Keratinocyte (primary cell): Measurements from ENCODE around the gene FTO. TPM values are rescaled to one million over a fixed set of nuclear protein-coding genes. Genes with fewer than 3 reads are reported as not detected.

Experiments
- DNase-seq: peaks from one replicate; pipeline ENCODE4 v3.0.0-alpha.2; 2011; ENCODE audit warnings: low read depth, missing footprints, low spot score
- FAIRE-seq: peaks from 2 replicates; lab custom pipeline; 2011; peaks lifted over from hg19 to GRCh38; lab: Jason Lieb, UNC
- H2AFZ ChIP-seq: 2 replicates; pipeline ENCODE4 v1.6.0; 2012; ENCODE audit warnings: low read length, control low read depth, inconsistent platforms; ENCODE audit not compliant: control insufficient read depth
- H3K27ac ChIP-seq: 2 replicates; pipeline ENCODE4 v1.5.1; 2011; ENCODE audit warnings: low read length; ENCODE audit not compliant: control insufficient read depth, insufficient read depth
- H3K27me3 ChIP-seq: 3 replicates; pipeline ENCODE4 v1.6.0; 2011; ENCODE audit warnings: low read length; ENCODE audit not compliant: control insufficient read depth, insufficient read depth; ENCODE audit errors: extremely low read depth
- H3K36me3 ChIP-seq, 2 experiments: 2 replicates in 1 of 2; 3 replicates in 1 of 2; pipeline ENCODE4 v1.5.1; 2011; ENCODE audit warnings: low read length in 2 of 2, mild to moderate bottlenecking in 1 of 2; ENCODE audit not compliant: control insufficient read depth in 2 of 2, insufficient read depth in 2 of 2; ENCODE audit errors: extremely low read depth in 1 of 2
- H3K4me1 ChIP-seq: 3 replicates; pipeline ENCODE4 v1.5.1; 2011; ENCODE audit warnings: low read length; ENCODE audit not compliant: control insufficient read depth, insufficient read depth; ENCODE audit errors: extremely low read depth
- H3K4me2 ChIP-seq: 3 replicates; pipeline ENCODE4 v1.6.0; 2011; ENCODE audit warnings: low read depth, low read length; ENCODE audit not compliant: control insufficient read depth, insufficient read depth; ENCODE audit errors: extremely low read depth
- H3K4me3 ChIP-seq, 3 experiments: fragments of 200-600 bp in 1 of 3; sonication (generic) in 1 of 3; 2 replicates in 2 of 3; 3 replicates in 1 of 3; pipeline ENCODE4 v1.5.1; 2011 to 2016; ENCODE audit warnings: low read length in 3 of 3, mild to moderate bottlenecking in 3 of 3, control low read depth in 2 of 3, inconsistent platforms in 1 of 3, low read depth in 1 of 3, mixed read lengths in 1 of 3, mixed run types in 1 of 3, moderate library complexity in 1 of 3; ENCODE audit not compliant: control insufficient read depth in 2 of 3, insufficient read depth in 2 of 3; ENCODE audit errors: extremely low read depth in 1 of 3
- H3K79me2 ChIP-seq: 2 replicates; pipeline ENCODE4 v1.6.0; 2012; ENCODE audit warnings: low read length; ENCODE audit not compliant: control insufficient read depth, insufficient read depth
- H3K9ac ChIP-seq: 3 replicates; pipeline ENCODE4 v1.6.0; 2011; ENCODE audit warnings: low read length; ENCODE audit not compliant: control insufficient read depth, insufficient read depth; ENCODE audit errors: extremely low read depth
- H3K9me1 ChIP-seq: 3 replicates; pipeline ENCODE4 v1.6.0; 2011; ENCODE audit warnings: low read length; ENCODE audit not compliant: control insufficient read depth, insufficient read depth; ENCODE audit errors: extremely low read depth
- H3K9me3 ChIP-seq: 2 replicates; pipeline ENCODE4 v1.5.1; 2012; ENCODE audit warnings: low read depth, low read length; ENCODE audit not compliant: control insufficient read depth
- H4K20me1 ChIP-seq: 3 replicates; pipeline ENCODE4 v1.6.0; 2011; ENCODE audit warnings: low read length; ENCODE audit not compliant: control insufficient read depth, insufficient read depth; ENCODE audit errors: extremely low read depth
- CTCF ChIP-seq, 3 experiments: IDR thresholded peaks in 1 of 3; conservative IDR thresholded peaks in 1 of 3; optimal IDR thresholded peaks in 1 of 3; 2 replicates in 2 of 3; 3 replicates in 1 of 3; pipeline versions ENCODE3 to v1.5.1; 2011; ENCODE audit warnings: low read length in 3 of 3, mild to moderate bottlenecking in 3 of 3, moderate library complexity in 2 of 3, control low read depth in 1 of 3, inconsistent platforms in 1 of 3; ENCODE audit not compliant: insufficient read depth in 2 of 3; ENCODE audit errors: extremely low read depth in 1 of 3
- EZH2 ChIP-seq: IDR thresholded peaks from one replicate; pipeline ENCODE4 v1.6.1; 2012; ENCODE audit warnings: inconsistent platforms, mild to moderate bottlenecking, low read length, moderate library complexity
- dilution Hi-C: fragments of 300-500 bp; cut with MboI; formaldehyde crosslinking; loops from one replicate; pipeline ENCODE4 v1.7.0; 2020; ENCODE audit warnings: low sequenced_read_pairs; ENCODE audit not compliant: extremely low pct_ligation_motif_present
- polyA plus RNA-seq, 5 experiments: library from polyadenylated mRNA; depleted of rRNA in 3 of 5; stranded (reverse) in 3 of 5; stranded (forward) in 1 of 5; unstranded in 1 of 5; fragments of >200 nt; gene quantifications; 1 replicate in 1 of 5; 2 replicates in 3 of 5; 3 replicates in 1 of 5; pipeline versions ENCODE4 v1.2.1 to v1.2.3, GENCODE V29; 2011 to 2012; ENCODE audit warnings: missing spikeins in 2 of 5, low read depth in 1 of 5, low replicate concordance in 1 of 5

FTO gene
- polyA plus RNA-seq, 1 donor (not counting 4 experiments of a cell fraction or from before 2014, with no cell fraction given), result 56.4 TPM

GRCh38 chr16:53726625-53727024 is 22.7 kb downstream of the FTO start:
- dilution Hi-C loops, result no loop called here
- Histone ChIP-seq H3K27ac (no peak overlapping the region), H3K4me3 (no peak overlapping the region), H3K36me3 (peaks cover 0 to 1% of the 10 kb centered on the region in 2 experiments), H3K9ac (no peak overlapping the region), H2AFZ (no peak overlapping the region), H3K79me2 (peaks cover 33% of the 10 kb centered on the region), H4K20me1 (no peaks in the 10 kb centered on the region), H3K27me3 (no peaks in the 10 kb centered on the region), H3K9me1 (no peaks in the 10 kb centered on the region), H3K9me3 (no peaks in the 10 kb centered on the region), H3K4me1 (no peaks in the 10 kb centered on the region), H3K4me2 (no peak overlapping the region)
- DNase-seq (no peak), FAIRE-seq (peak; percentile 63)
- TF ChIP-seq EZH2 (no peak), CTCF (optimal IDR thresholded peaks at IDR 0.05 in 1 of 3, IDR thresholded peaks at IDR 0.05 in 1 of 3, conservative IDR thresholded peaks at IDR 0.05 in 1 of 3; ENCODE audit: extremely low read depth in 1 of 3, insufficient read depth in 2 of 3, low read length in 3 of 3) (no peak)

GRCh38 chr16:53730693-53731092 is 26.7 kb downstream of the FTO start:
- TF ChIP-seq CTCF (optimal IDR thresholded peaks at IDR 0.05 in 1 of 3, IDR thresholded peaks at IDR 0.05 in 1 of 3, conservative IDR thresholded peaks at IDR 0.05 in 1 of 3; ENCODE audit: extremely low read depth in 1 of 3, insufficient read depth in 2 of 3, low read length in 3 of 3), result no peak
- no peak for TF ChIP-seq EZH2
- Histone ChIP-seq H3K79me2 (peaks cover 27% of the 10 kb centered on the region), H3K9ac (no peak overlapping the region), H3K4me2 (no peak overlapping the region), H4K20me1 (no peaks in the 10 kb centered on the region), H3K9me1 (no peaks in the 10 kb centered on the region), H3K9me3 (no peaks in the 10 kb centered on the region), H3K4me1 (peaks cover 6% of the 10 kb centered on the region), H3K27ac (no peak overlapping the region), H2AFZ (no peak overlapping the region), H3K4me3 (no peak overlapping the region), H3K36me3 (peaks cover 0 to 1% of the 10 kb centered on the region in 2 experiments), H3K27me3 (no peaks in the 10 kb centered on the region)
- no peak for FAIRE-seq
- dilution Hi-C loops, result no loop called here
- DNase-seq, result no peak
